Activated naive CD8-positive, alpha-beta T cell (primary cell): Measurements from ENCODE around the gene HSPB3.
"Not testable (repeated sequence)": the region's sequence is repeated elsewhere in the genome, so short reads cannot be mapped to it uniquely, and the experiment has no call there.

Experiments
- H3K27ac Mint-ChIP-seq: one replicate; pipeline ENCODE4 v1.8.0; 2021; ENCODE audit warnings: mixed read lengths
- H3K27me3 Mint-ChIP-seq: one replicate; pipeline ENCODE4 v1.8.0; 2021; ENCODE audit warnings: mixed read lengths
- H3K36me3 Mint-ChIP-seq: one replicate; pipeline ENCODE4 v1.8.0; 2021; ENCODE audit warnings: mixed read lengths
- H3K4me1 Mint-ChIP-seq: one replicate; pipeline ENCODE4 v1.8.0; 2021; ENCODE audit warnings: low read depth, mixed read lengths
- H3K4me3 Mint-ChIP-seq: one replicate; pipeline ENCODE4 v1.8.0; 2021; ENCODE audit warnings: mild to moderate bottlenecking, mixed read lengths
- H3K9me3 Mint-ChIP-seq: one replicate; pipeline ENCODE4 v1.8.0; 2021; ENCODE audit warnings: low read depth, mixed read lengths

The HSPB3 gene

GRCh38 chr5:54455413-54456157, at the start of gene HSPB3:
TSS of gene HSPB3 (plus strand) at chr5:54455699. CDS start at chr5:54455790, 91 bp downstream.
- H3K9me3 Mint-ChIP-seq = peaks cover 6% of the 10 kb centered on the region
- no peak within 1 kb of the TSS for H3K27ac Mint-ChIP-seq
- H3K36me3 Mint-ChIP-seq = peaks cover 3% of the 10 kb centered on the region
- H3K4me3 Mint-ChIP-seq = no peak within 1 kb of the TSS
- peaks cover 1% of the 10 kb centered on the region for H3K27me3 Mint-ChIP-seq
- H3K4me1 Mint-ChIP-seq = no peaks in the 10 kb centered on the region

- Mint-ChIP-seq H3K4me3 (no peak overlapping the region), H3K27me3 (peaks cover 5% of the 10 kb centered on the region), H3K27ac (no peak overlapping the region), H3K4me1 (no peaks in the 10 kb centered on the region), H3K36me3 (no peaks in the 10 kb centered on the region), H3K9me3 (no peaks in the 10 kb centered on the region)
Measured at GRCh38 chr5:54411176-54411575, 44.3 kb upstream of the HSPB3 start.

- Mint-ChIP-seq H3K36me3 (no peaks in the 10 kb centered on the region), H3K9me3 (no peaks in the 10 kb centered on the region), H3K27ac (no peak overlapping the region), H3K27me3 (peaks cover 5% of the 10 kb centered on the region), H3K4me1 (no peaks in the 10 kb centered on the region), H3K4me3 (no peak overlapping the region)
Measured at GRCh38 chr5:54412913-54413312, 42.6 kb upstream of the HSPB3 start.

- Mint-ChIP-seq H3K4me3 (no peak overlapping the region), H3K36me3 (no peaks in the 10 kb centered on the region), H3K4me1 (no peaks in the 10 kb centered on the region), H3K27me3 (peaks cover 7% of the 10 kb centered on the region), H3K27ac (no peak overlapping the region), H3K9me3 (no peaks in the 10 kb centered on the region)
Measured at GRCh38 chr5:54415147-54415546, 40.4 kb upstream of the HSPB3 start.

- Mint-ChIP-seq H3K9me3 (no peaks in the 10 kb centered on the region), H3K27me3 (peaks cover 6% of the 10 kb centered on the region), H3K27ac (no peak overlapping the region), H3K36me3 (no peaks in the 10 kb centered on the region), H3K4me1 (no peaks in the 10 kb centered on the region), H3K4me3 (no peak overlapping the region)
Measured at GRCh38 chr5:54415896-54416601, 39.5 kb upstream of the HSPB3 start.

GRCh38 chr5:54419573-54420423, 35.7 kb upstream of the HSPB3 start:
- not testable (repeated sequence) for H3K4me3 Mint-ChIP-seq, H3K36me3 Mint-ChIP-seq, H3K9me3 Mint-ChIP-seq, H3K27me3 Mint-ChIP-seq, H3K4me1 Mint-ChIP-seq, H3K27ac Mint-ChIP-seq

- H3K27me3 Mint-ChIP-seq, H3K36me3 Mint-ChIP-seq, H3K4me1 Mint-ChIP-seq, H3K27ac Mint-ChIP-seq, H3K4me3 Mint-ChIP-seq, H3K9me3 Mint-ChIP-seq: not testable (repeated sequence)
Measured at GRCh38 chr5:54420511-54420910, 35.0 kb upstream of the HSPB3 start.

- Mint-ChIP-seq H3K4me3 (no peak overlapping the region), H3K27ac (no peak overlapping the region), H3K27me3 (peaks cover 11% of the 10 kb centered on the region), H3K4me1 (no peaks in the 10 kb centered on the region), H3K36me3 (no peaks in the 10 kb centered on the region), H3K9me3 (no peaks in the 10 kb centered on the region)
Measured at GRCh38 chr5:54421976-54422375, 33.5 kb upstream of the HSPB3 start.

- no peak overlapping the region for H3K4me3 Mint-ChIP-seq
- H3K27me3 Mint-ChIP-seq = peaks cover 12% of the 10 kb centered on the region
- H3K27ac Mint-ChIP-seq = no peak overlapping the region
- no peaks in the 10 kb centered on the region for H3K36me3 Mint-ChIP-seq
- no peaks in the 10 kb centered on the region for H3K9me3 Mint-ChIP-seq
- no peaks in the 10 kb centered on the region for H3K4me1 Mint-ChIP-seq
Measured at GRCh38 chr5:54425258-54425657, 30.2 kb upstream of the HSPB3 start.

GRCh38 chr5:54426209-54426608, 29.3 kb upstream of the HSPB3 start:
- Mint-ChIP-seq H3K4me3 (no peak overlapping the region), H3K36me3 (no peaks in the 10 kb centered on the region), H3K4me1 (no peaks in the 10 kb centered on the region), H3K27ac (no peak overlapping the region), H3K27me3 (peaks cover 12% of the 10 kb centered on the region), H3K9me3 (no peaks in the 10 kb centered on the region)

- H3K27me3 Mint-ChIP-seq, H3K27ac Mint-ChIP-seq, H3K36me3 Mint-ChIP-seq, H3K9me3 Mint-ChIP-seq, H3K4me1 Mint-ChIP-seq, H3K4me3 Mint-ChIP-seq: not testable (repeated sequence)
Measured at GRCh38 chr5:54434650-54435049, 20.8 kb upstream of the HSPB3 start.

- no peaks in the 10 kb centered on the region for H3K27me3 Mint-ChIP-seq
- H3K27ac Mint-ChIP-seq = no peak overlapping the region
- no peak overlapping the region for H3K4me3 Mint-ChIP-seq
- H3K36me3 Mint-ChIP-seq = no peaks in the 10 kb centered on the region
- no peaks in the 10 kb centered on the region for H3K9me3 Mint-ChIP-seq
- peaks cover 18% of the 10 kb centered on the region for H3K4me1 Mint-ChIP-seq
Measured at GRCh38 chr5:54438620-54439389, 16.7 kb upstream of the HSPB3 start.

GRCh38 chr5:54440456-54440893, 15.0 kb upstream of the HSPB3 start:
- Mint-ChIP-seq H3K36me3 (no peaks in the 10 kb centered on the region), H3K4me1 (peaks cover 18% of the 10 kb centered on the region), H3K9me3 (no peaks in the 10 kb centered on the region), H3K27me3 (no peaks in the 10 kb centered on the region), H3K27ac (peak overlapping the region; percentile 67), H3K4me3 (peak overlapping the region; percentile 65)

- Mint-ChIP-seq H3K4me3 (no peak overlapping the region), H3K4me1 (peaks cover 18% of the 10 kb centered on the region), H3K27me3 (no peaks in the 10 kb centered on the region), H3K36me3 (no peaks in the 10 kb centered on the region), H3K27ac (no peak overlapping the region), H3K9me3 (no peaks in the 10 kb centered on the region)
Measured at GRCh38 chr5:54442271-54442670, 13.2 kb upstream of the HSPB3 start.
